HepG2 (cell line): ENCODE results near the gene CHN2. TPM values are rescaled to one million over a fixed set of nuclear protein-coding genes. Genes with fewer than 3 reads are reported as not detected.

Experiments used
- AGO1 ChIP-seq: fragments of 200-400 bp; formaldehyde crosslinking; IDR thresholded peaks from 2 replicates; pipeline ENCODE4 v1.6.1; 2017; ENCODE audit warnings: mild to moderate bottlenecking, low read depth, low read length, moderate library complexity; ENCODE audit not compliant: poor library complexity, severe bottlenecking
- ARNT2 ChIP-seq: sonication (generic); formaldehyde crosslinking; IDR thresholded peaks from 2 replicates; pipeline ENCODE4 v1.8.0; 2022; ENCODE audit warnings: mild to moderate bottlenecking, low read depth, missing genetic modification reagents, moderate library complexity
- ATAD3A ChIP-seq: sonication (generic); formaldehyde crosslinking; IDR thresholded peaks from 2 replicates; pipeline ENCODE4 v1.4.0; 2020; ENCODE audit warnings: missing genetic modification reagents
- DMTF1 ChIP-seq: sonication (generic); formaldehyde crosslinking; IDR thresholded peaks from 2 replicates; pipeline ENCODE4 v1.4.0; 2020; ENCODE audit warnings: mild to moderate bottlenecking, missing genetic modification reagents
- ELK4 ChIP-seq: sonication (generic); formaldehyde crosslinking; IDR thresholded peaks from 2 replicates; pipeline ENCODE4 v1.9.0; 2021; ENCODE audit warnings: missing genetic modification reagents, borderline replicate concordance
- FOXA3 ChIP-seq: IDR thresholded peaks from 2 replicates; pipeline ENCODE4 v1.6.1; 2016; ENCODE audit warnings: missing genetic modification reagents, missing compliant biosample characterization
- HDAC2 ChIP-seq: sonication (generic); formaldehyde crosslinking; IDR thresholded peaks from 2 replicates; pipeline ENCODE4 v1.4.0; 2020; ENCODE audit warnings: missing genetic modification reagents
- MBNL3 ChIP-seq: fragments of 250-450 bp; sonication (Bioruptor Pico); conservative IDR thresholded peaks from 2 replicates; pipeline ENCODE4 v1.8.0; 2022; ENCODE audit warnings: mild to moderate bottlenecking, inconsistent platforms
- MIER2 ChIP-seq: IDR thresholded peaks from 2 replicates; pipeline ENCODE4 v1.6.1; 2016; ENCODE audit warnings: missing biosample characterization, missing genetic modification reagents
- NFAT5 ChIP-seq: sonication (generic); formaldehyde crosslinking; IDR thresholded peaks from 2 replicates; pipeline ENCODE4 v1.4.0; 2020; ENCODE audit warnings: missing genetic modification reagents
- NFYB ChIP-seq: sonication (generic); formaldehyde crosslinking; IDR thresholded peaks from 2 replicates; pipeline ENCODE4 v1.4.0; 2020; ENCODE audit warnings: missing genetic modification reagents
- PRDM4 ChIP-seq: sonication (generic); formaldehyde crosslinking; IDR thresholded peaks from 2 replicates; pipeline ENCODE4 v1.9.0; 2021; ENCODE audit warnings: missing genetic modification reagents, borderline replicate concordance
- TGIF2 ChIP-seq: IDR thresholded peaks from 2 replicates; pipeline ENCODE4 v1.6.1; 2016; ENCODE audit warnings: control low read depth, missing compliant biosample characterization
- TRIM24 ChIP-seq: sonication (generic); formaldehyde crosslinking; IDR thresholded peaks from 2 replicates; pipeline ENCODE4 v1.8.0; 2022; ENCODE audit warnings: mild to moderate bottlenecking, missing genetic modification reagents
- U2AF2 ChIP-seq: fragments of 200-400 bp; formaldehyde crosslinking; IDR thresholded peaks from 2 replicates; pipeline ENCODE4 v1.6.1; 2017; ENCODE audit warnings: low read depth, mild to moderate bottlenecking, low read length
- ZBTB42 ChIP-seq: sonication (generic); formaldehyde crosslinking; IDR thresholded peaks from 2 replicates; pipeline ENCODE4 v1.5.0; 2020; ENCODE audit warnings: mild to moderate bottlenecking, missing genetic modification reagents
- ZNF362 ChIP-seq: sonication (generic); formaldehyde crosslinking; IDR thresholded peaks from 2 replicates; pipeline ENCODE4 v1.4.0; 2020; ENCODE audit warnings: missing genetic modification reagents, mild to moderate bottlenecking, borderline replicate concordance
- ZNF383 ChIP-seq: sonication (generic); formaldehyde crosslinking; IDR thresholded peaks from 2 replicates; pipeline ENCODE4 v1.4.0; 2020; ENCODE audit warnings: missing genetic modification reagents, mild to moderate bottlenecking, borderline replicate concordance
- ZNF724P ChIP-seq: sonication (generic); formaldehyde crosslinking; IDR thresholded peaks from 2 replicates; pipeline ENCODE4 v1.8.0; 2022; ENCODE audit warnings: missing genetic modification reagents, borderline replicate concordance
- polyA plus RNA-seq, 8 experiments: library from polyadenylated mRNA; depleted of rRNA in 3 of 8; stranded (reverse) in 7 of 8; unstranded in 1 of 8; fragments of >200 nt; fragmentation: Illumina TruSeq in 4 of 8; extraction: Trizol in 4 of 8; gene quantifications; 2 replicates each; pipeline versions ENCODE4 v1.2.1 to v1.2.3, GENCODE V29; 2011 to 2016; ENCODE audit warnings: low read depth in 4 of 8, missing spikeins in 1 of 8, mixed read lengths in 1 of 8; ENCODE audit not compliant: insufficient read depth in 1 of 8
- total RNA-seq, 5 experiments: library from RNA; depleted of rRNA; stranded (reverse); fragments of >200 nt; fragmentation: Illumina TruSeq; extraction: Trizol; gene quantifications; 2 replicates each; pipeline ENCODE4 v1.2.3, GENCODE V29; 2016; ENCODE audit warnings: low read depth in 1 of 5

The CHN2 gene
- total and polyA plus RNA-seq, 2 of the 13 experiments (the other 11 are each of a cell fraction or from before 2014, with no cell fraction given), result 23.5 to 30.5 TPM

- TF ChIP-seq ZNF724P (CRISPR knock-in tag) (no peak), NFYB (CRISPR knock-in tag) (no peak), ZNF383 (CRISPR knock-in tag) (no peak), ARNT2 (no peak), ATAD3A (CRISPR knock-in tag) (no peak), ZNF362 (CRISPR knock-in tag) (peak; percentile 34; the same call in 1 of the 2 replicates), PRDM4 (CRISPR knock-in tag) (no peak), ELK4 (no peak), AGO1 (no peak), MIER2 (CRISPR knock-in tag) (0 out of 2 replicates have a peak, but pooled peaks have one; percentile 15), DMTF1 (CRISPR knock-in tag) (no peak), MBNL3 (no peak), HDAC2 (CRISPR knock-in tag) (no peak), TRIM24 (no peak), U2AF2 (no peak), ZBTB42 (CRISPR knock-in tag) (no peak), TGIF2 (CRISPR knock-in tag) (no peak), FOXA3 (CRISPR knock-in tag) (peak; percentile 77), NFAT5 (CRISPR knock-in tag) (no peak)
These were observed 211.3 kb downstream of the CHN2 start (continued) for GRCh38 chr7:29405891-29406290.
